HL-60 (cell line): Measurements from ENCODE around the gene TPP1.

ENCODE experiments used
- DNase-seq, 2 experiments: peaks; one replicate each; pipeline ENCODE4 v3.0.0-alpha.2; 2010 to 2020; ENCODE audit warnings: low read depth in 1 of 2, low spot score in 1 of 2
- H3K27ac ChIP-seq: fragments of 250-450 bp; sonication (Bioruptor Pico); replicated peaks from 2 replicates; pipeline ENCODE4 v1.5.1; 2020; ENCODE audit warnings: mild to moderate bottlenecking, moderate library complexity
- H3K27me3 ChIP-seq: fragments of 250-450 bp; sonication (Bioruptor Pico); 2 replicates; pipeline ENCODE4 v1.5.1; 2021; ENCODE audit warnings: mild to moderate bottlenecking, moderate library complexity; ENCODE audit not compliant: insufficient read depth, poor library complexity, severe bottlenecking
- H3K4me3 ChIP-seq: replicated peaks from 2 replicates; pipeline ENCODE4 v1.5.1; 2011; ENCODE audit warnings: mild to moderate bottlenecking, control low read depth, low read length; ENCODE audit not compliant: insufficient read depth
- GABPA ChIP-seq: IDR thresholded peaks from 2 replicates; pipeline ENCODE4 v1.6.1; 2012; ENCODE audit warnings: low read depth
- POLR2AphosphoS5 ChIP-seq: IDR thresholded peaks from 2 replicates; pipeline ENCODE4 v1.6.1; 2012; ENCODE audit warnings: low read depth
- SPI1 ChIP-seq: IDR thresholded peaks from 2 replicates; pipeline ENCODE4 v1.6.1; 2012; ENCODE audit warnings: low read depth, mild to moderate bottlenecking, borderline replicate concordance
- TF ChIP-seq, protein P1 (sequence below): IDR thresholded peaks from 2 replicates; pipeline ENCODE4 v1.6.1; 2012; ENCODE audit warnings: low read depth; ENCODE audit not compliant: insufficient replicate concordance
- TF ChIP-seq, protein P2 (sequence below): IDR thresholded peaks from one replicate; pipeline ENCODE4 v1.5.1; 2011; ENCODE audit warnings: low read length, control low read depth, inconsistent platforms; ENCODE audit not compliant: insufficient read depth

Gene TPP1

GRCh38 chr11:6620636-6621035 is 1.4 kb upstream of the TPP1 start:
- no peaks in the 10 kb centered on the region for H3K27me3 ChIP-seq
- peak in 1 of 2 experiments; percentile 35 for DNase-seq
- no peak overlapping the region for H3K4me3 ChIP-seq
- TF ChIP-seq SPI1 = no peak
- H3K27ac ChIP-seq = no peak overlapping the region

DNA sequence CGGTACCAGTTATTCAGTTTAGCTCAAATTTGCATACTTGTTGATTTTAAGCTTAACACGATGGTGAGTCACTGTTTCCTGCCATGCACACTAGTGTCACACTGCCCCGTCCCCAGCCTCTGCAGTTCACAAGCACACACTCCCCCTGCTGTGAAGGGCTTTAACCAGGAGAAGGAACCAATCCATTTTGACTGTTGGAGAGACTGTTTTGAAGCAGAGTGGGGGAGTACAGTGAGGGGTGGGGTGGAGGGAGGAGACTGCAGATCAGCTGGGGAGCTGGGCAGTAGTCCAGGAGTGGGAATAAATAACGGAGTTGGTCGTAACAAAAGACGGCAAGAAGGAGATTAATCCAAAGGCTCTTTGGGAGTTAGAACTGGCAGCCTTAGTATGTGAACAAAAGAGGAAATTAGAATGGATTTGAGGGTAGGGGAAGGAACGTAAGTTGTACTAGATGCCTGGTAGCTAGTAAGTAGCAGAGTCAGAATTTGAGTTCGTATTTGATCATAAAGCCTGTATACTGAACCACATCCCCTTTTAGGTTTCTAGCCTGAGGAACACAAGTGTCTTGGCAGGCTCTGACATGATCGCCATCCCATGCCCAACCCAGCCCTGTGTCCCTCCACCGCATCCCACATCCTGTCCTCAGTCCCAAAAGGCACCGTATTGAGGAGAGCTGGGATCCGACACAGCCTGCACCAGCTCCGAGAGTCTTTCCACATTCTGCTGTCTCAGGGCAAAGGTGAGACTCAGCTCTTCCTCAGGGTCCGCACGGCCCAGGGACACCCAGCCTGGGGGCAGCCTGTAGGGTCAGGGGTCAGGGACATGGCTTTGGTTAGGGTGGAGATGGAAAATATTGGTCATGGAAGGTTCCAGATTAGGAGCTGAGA is 862 bp downstream of the TPP1 start:
- H3K4me3 ChIP-seq = peak overlapping the region; percentile 83
- H3K27ac ChIP-seq = peak overlapping the region; percentile 78
- no peaks in the 10 kb centered on the region for H3K27me3 ChIP-seq
- DNase-seq = peak; percentile 76 to 95
- TF ChIP-seq, protein P1, sequence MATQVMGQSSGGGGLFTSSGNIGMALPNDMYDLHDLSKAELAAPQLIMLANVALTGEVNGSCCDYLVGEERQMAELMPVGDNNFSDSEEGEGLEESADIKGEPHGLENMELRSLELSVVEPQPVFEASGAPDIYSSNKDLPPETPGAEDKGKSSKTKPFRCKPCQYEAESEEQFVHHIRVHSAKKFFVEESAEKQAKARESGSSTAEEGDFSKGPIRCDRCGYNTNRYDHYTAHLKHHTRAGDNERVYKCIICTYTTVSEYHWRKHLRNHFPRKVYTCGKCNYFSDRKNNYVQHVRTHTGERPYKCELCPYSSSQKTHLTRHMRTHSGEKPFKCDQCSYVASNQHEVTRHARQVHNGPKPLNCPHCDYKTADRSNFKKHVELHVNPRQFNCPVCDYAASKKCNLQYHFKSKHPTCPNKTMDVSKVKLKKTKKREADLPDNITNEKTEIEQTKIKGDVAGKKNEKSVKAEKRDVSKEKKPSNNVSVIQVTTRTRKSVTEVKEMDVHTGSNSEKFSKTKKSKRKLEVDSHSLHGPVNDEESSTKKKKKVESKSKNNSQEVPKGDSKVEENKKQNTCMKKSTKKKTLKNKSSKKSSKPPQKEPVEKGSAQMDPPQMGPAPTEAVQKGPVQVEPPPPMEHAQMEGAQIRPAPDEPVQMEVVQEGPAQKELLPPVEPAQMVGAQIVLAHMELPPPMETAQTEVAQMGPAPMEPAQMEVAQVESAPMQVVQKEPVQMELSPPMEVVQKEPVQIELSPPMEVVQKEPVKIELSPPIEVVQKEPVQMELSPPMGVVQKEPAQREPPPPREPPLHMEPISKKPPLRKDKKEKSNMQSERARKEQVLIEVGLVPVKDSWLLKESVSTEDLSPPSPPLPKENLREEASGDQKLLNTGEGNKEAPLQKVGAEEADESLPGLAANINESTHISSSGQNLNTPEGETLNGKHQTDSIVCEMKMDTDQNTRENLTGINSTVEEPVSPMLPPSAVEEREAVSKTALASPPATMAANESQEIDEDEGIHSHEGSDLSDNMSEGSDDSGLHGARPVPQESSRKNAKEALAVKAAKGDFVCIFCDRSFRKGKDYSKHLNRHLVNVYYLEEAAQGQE = no peak
- TF ChIP-seq POLR2AphosphoS5 (0 out of 2 replicates have a peak, but pooled peaks have one; percentile 56), GABPA (no peak), SPI1 (peak; percentile 60; the same call in 1 of the 2 replicates)
- TF ChIP-seq, protein P2, sequence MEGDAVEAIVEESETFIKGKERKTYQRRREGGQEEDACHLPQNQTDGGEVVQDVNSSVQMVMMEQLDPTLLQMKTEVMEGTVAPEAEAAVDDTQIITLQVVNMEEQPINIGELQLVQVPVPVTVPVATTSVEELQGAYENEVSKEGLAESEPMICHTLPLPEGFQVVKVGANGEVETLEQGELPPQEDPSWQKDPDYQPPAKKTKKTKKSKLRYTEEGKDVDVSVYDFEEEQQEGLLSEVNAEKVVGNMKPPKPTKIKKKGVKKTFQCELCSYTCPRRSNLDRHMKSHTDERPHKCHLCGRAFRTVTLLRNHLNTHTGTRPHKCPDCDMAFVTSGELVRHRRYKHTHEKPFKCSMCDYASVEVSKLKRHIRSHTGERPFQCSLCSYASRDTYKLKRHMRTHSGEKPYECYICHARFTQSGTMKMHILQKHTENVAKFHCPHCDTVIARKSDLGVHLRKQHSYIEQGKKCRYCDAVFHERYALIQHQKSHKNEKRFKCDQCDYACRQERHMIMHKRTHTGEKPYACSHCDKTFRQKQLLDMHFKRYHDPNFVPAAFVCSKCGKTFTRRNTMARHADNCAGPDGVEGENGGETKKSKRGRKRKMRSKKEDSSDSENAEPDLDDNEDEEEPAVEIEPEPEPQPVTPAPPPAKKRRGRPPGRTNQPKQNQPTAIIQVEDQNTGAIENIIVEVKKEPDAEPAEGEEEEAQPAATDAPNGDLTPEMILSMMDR = no peak

DNA sequence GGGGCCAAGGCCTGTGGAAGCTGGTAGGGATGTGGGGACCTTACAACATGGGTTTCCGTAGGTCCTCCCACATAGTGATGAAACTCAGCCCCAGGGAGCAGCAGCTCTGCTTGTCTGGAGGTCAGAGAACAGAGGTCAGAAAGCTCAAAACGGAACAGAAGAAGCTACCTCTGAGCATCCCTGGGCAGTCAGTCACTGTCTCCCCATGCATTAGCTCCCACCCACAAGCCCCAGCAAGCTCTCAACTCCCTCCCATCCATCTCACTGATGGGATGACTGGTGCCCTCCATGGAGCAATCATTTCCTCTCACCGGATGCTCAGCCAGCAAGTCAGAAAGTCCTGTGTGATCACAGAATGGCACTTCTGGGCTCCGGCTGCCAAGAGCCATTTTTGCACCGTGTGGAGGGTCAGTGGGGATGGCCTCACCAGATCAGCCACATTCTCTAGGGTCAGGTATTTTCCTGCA is 1.9 kb downstream of the TPP1 start:
- DNase-seq = peak; percentile 69 to 93
- H3K27ac ChIP-seq = peak overlapping the region; percentile 78

More for the DNA sequence above, 1.9 kb downstream of the TPP1 start:
- TF ChIP-seq, protein P2 = no peak
- no peak for TF ChIP-seq GABPA
- TF ChIP-seq SPI1 = no peak
- no peak for TF ChIP-seq POLR2AphosphoS5
- TF ChIP-seq, protein P1 = peak; percentile 10
- H3K4me3 ChIP-seq = peak overlapping the region; percentile 83
- H3K27me3 ChIP-seq = no peaks in the 10 kb centered on the region
